Measurements from ENCODE around the gene BEND7. TPM values are rescaled to one million over a fixed set of nuclear protein-coding genes. Genes with fewer than 3 reads are reported as not detected.

The BEND7 gene
- total RNA-seq, 3 donors from 2014 or later = 9.9 to 19.3 (median 17.7) TPM

DNA sequence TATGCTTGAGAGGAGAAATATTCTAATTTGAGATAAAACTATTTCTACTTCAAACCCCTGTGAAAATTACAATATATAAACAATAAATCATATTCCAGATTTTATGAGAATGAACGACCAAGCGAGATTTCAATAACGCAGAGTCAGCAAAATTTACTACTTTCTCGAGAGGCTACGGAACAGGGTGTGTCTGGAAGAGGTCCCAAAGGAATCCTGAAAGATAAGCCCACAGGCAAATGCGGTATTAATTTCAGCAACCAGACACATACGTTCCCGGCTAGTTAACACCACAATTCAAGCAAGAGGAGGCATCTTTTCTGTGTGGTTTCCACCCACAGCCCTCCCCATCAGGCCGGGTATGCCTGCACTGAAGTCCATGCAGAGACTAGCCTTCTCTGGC is 26.4 kb downstream of the BEND7 start:
- DNase-seq (ENCODE audit: low spot score in 2 of 2) = no peak
- TF ChIP-seq, protein P1, sequence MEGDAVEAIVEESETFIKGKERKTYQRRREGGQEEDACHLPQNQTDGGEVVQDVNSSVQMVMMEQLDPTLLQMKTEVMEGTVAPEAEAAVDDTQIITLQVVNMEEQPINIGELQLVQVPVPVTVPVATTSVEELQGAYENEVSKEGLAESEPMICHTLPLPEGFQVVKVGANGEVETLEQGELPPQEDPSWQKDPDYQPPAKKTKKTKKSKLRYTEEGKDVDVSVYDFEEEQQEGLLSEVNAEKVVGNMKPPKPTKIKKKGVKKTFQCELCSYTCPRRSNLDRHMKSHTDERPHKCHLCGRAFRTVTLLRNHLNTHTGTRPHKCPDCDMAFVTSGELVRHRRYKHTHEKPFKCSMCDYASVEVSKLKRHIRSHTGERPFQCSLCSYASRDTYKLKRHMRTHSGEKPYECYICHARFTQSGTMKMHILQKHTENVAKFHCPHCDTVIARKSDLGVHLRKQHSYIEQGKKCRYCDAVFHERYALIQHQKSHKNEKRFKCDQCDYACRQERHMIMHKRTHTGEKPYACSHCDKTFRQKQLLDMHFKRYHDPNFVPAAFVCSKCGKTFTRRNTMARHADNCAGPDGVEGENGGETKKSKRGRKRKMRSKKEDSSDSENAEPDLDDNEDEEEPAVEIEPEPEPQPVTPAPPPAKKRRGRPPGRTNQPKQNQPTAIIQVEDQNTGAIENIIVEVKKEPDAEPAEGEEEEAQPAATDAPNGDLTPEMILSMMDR (IDR thresholded peaks at IDR 0.05) = no peak
- no peak for TF ChIP-seq POLR2A (IDR thresholded peaks at IDR 0.05)
- Histone ChIP-seq H3K27ac (no peak overlapping the region), H3K4me1 (no peaks in the 10 kb centered on the region), H3K36me3 (no peaks in the 10 kb centered on the region), H3K27me3 (no peaks in the 10 kb centered on the region), H3K4me3 (no peak overlapping the region), H3K9me3 (no peaks in the 10 kb centered on the region)
- intact Hi-C loops (cut with DNase I; ENCODE audit: low total_unique reads) = no loop called here

DNA sequence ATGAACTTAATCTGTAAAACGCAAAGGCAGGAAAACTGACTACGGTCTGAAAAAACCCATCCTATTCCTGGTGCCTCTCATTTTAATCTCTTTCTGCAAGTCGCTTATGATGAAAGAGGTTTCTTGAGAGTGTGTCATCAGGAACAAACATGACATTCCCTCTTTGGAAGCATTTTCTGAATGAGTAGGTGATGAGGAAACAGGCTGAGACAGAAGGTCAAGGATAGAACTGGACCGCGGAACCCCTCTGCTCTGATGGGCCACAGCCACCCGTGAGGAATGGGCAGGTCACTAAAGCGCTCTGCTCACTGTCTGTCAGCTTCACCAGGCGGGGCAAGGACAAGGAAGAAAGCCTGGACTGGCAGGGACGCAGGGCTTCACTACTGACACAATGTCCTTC is 28.6 kb downstream of the BEND7 start:
- intact Hi-C loops (cut with DNase I; ENCODE audit: low total_unique reads) = no loop called here
- Histone ChIP-seq H3K27me3 (no peaks in the 10 kb centered on the region), H3K36me3 (no peaks in the 10 kb centered on the region), H3K27ac (no peak overlapping the region), H3K4me1 (no peaks in the 10 kb centered on the region), H3K4me3 (no peak overlapping the region), H3K9me3 (no peaks in the 10 kb centered on the region)
- no peak for DNase-seq (ENCODE audit: low spot score in 2 of 2)
- TF ChIP-seq POLR2A (IDR thresholded peaks at IDR 0.05) = no peak
- no peak for TF ChIP-seq POLR2AphosphoS5 (IDR thresholded peaks at IDR 0.05)
- TF ChIP-seq, protein P1 (IDR thresholded peaks at IDR 0.05) = no peak

DNA sequence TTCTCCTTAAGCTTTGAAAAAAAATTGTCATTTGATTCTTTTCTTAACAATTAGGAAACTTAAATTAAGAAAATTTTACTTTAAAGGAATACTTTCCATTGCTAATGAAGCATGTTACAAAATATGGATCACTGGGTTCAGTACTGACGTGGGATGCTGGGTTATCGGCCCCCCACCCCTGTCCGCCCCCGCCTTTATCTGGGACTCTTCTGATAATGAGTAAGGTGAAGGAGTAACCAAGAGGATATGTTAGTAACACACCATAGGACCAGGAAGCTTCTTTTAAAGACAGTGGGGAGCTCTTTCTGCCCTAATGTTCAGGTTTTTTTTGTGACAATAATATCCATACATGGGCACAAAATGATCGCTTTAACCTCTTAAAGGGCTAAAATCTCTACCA is 29.7 kb downstream of the BEND7 start:
- Histone ChIP-seq H3K27ac (no peak overlapping the region), H3K9me3 (no peaks in the 10 kb centered on the region), H3K4me1 (no peaks in the 10 kb centered on the region), H3K36me3 (no peaks in the 10 kb centered on the region), H3K27me3 (no peaks in the 10 kb centered on the region), H3K4me3 (no peak overlapping the region)
- no peak for DNase-seq (ENCODE audit: low spot score in 2 of 2)
- intact Hi-C loops (cut with DNase I; ENCODE audit: low total_unique reads) = no loop called here
- TF ChIP-seq POLR2AphosphoS5 (IDR thresholded peaks at IDR 0.05) = no peak
- TF ChIP-seq, protein P1 (IDR thresholded peaks at IDR 0.05) = no peak
- TF ChIP-seq POLR2A (IDR thresholded peaks at IDR 0.05) = no peak

DNA sequence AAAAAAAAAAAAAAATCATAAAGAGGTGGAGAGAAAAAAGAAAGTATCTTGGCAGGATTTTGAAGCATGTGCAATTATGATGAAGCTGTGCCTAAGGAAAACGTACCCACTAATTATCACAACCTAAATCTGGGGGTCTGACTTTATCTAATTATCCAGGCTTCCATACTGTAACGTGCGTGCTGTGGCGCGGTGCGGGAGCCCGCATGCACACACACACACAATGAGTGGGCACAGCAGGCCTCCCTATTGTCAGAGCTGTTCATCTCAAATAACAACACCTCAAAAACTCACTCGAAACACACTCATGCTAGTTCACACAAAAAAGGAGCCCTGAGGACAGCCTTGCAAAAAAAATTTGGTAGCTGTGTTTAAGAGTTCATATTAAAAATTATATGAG is 31.9 kb downstream of the BEND7 start:
- no peaks in the 10 kb centered on the region for H3K4me1 ChIP-seq
- no peaks in the 10 kb centered on the region for H3K36me3 ChIP-seq
- H3K4me3 ChIP-seq = no peak overlapping the region
- no peak overlapping the region for H3K27ac ChIP-seq
- no peak for TF ChIP-seq POLR2A (IDR thresholded peaks at IDR 0.05)
- TF ChIP-seq, protein P1 (IDR thresholded peaks at IDR 0.05) = no peak
- no peak for TF ChIP-seq POLR2AphosphoS5 (IDR thresholded peaks at IDR 0.05)
- DNase-seq (ENCODE audit: low spot score in 2 of 2) = no peak
- no peaks in the 10 kb centered on the region for H3K27me3 ChIP-seq
- intact Hi-C loops (cut with DNase I; ENCODE audit: low total_unique reads) = no loop called here
- no peaks in the 10 kb centered on the region for H3K9me3 ChIP-seq

DNA sequence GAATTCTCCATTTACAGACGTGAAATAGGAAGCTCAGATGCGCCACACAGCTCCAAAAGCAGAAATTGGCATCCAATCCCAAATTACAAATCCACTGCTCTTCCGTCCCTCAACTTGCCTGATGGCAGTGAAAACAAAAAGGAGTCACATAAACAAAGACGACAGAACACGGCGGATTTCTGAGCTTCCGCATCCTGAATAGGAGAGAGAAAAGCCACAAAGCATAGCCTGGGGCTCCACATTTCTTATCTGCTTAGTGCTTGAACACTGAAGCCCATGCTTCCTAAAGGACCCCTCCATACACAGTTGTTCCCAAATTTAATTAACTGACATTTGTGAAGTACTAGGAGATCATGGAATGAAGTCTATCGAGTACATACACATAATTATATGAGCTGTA is 32.6 kb downstream of the BEND7 start:
- TF ChIP-seq POLR2AphosphoS5 (IDR thresholded peaks at IDR 0.05) = no peak
- TF ChIP-seq, protein P1 (IDR thresholded peaks at IDR 0.05) = no peak
- no peak for TF ChIP-seq POLR2A (IDR thresholded peaks at IDR 0.05)
- Histone ChIP-seq H3K36me3 (no peaks in the 10 kb centered on the region), H3K27me3 (no peaks in the 10 kb centered on the region), H3K4me1 (no peaks in the 10 kb centered on the region), H3K4me3 (no peak overlapping the region), H3K9me3 (no peaks in the 10 kb centered on the region), H3K27ac (no peak overlapping the region)
- DNase-seq (ENCODE audit: low spot score in 2 of 2) = no peak
- intact Hi-C loops (cut with DNase I; ENCODE audit: low total_unique reads) = no loop called here
